Endothelial cell of umbilical vein (primary cell): ENCODE measurements around the gene ERICH6B. TPM values are rescaled to one million over a fixed set of nuclear protein-coding genes. Genes with fewer than 3 reads are reported as not detected.

Experiments
- BruUV-seq: library from RNA; stranded (reverse); fragments of 400-500 nt; replicated peaks from 2 replicates; lab custom pipeline; 2021; lab: Mats Ljungman, UMichigan
- CTCF ChIA-PET: fragments of 300-600, 350-600 bp; sonication (Branson Sonifier 250); formaldehyde crosslinking; loops from one replicate; lab custom pipeline; 2021; ENCODE audit warnings: antibody characterized with exemption, inconsistent platforms; lab: Charles Lee
- POLR2A ChIA-PET: fragments of 300-600, 350-600 bp; sonication (Branson Sonifier 250); formaldehyde crosslinking; loops from one replicate; lab custom pipeline; 2021; ENCODE audit warnings: antibody characterized with exemption, inconsistent platforms; lab: Charles Lee
- DNase-seq: peaks from one replicate; pipeline ENCODE4 v3.0.0-alpha.2; 2011; ENCODE audit warnings: low read depth, low spot score
- FAIRE-seq: peaks from 2 replicates; lab custom pipeline; 2011; peaks lifted over from hg19 to GRCh38; lab: Jason Lieb, UNC
- H2AFZ ChIP-seq: 2 replicates; pipeline ENCODE4 v1.6.0; 2012; ENCODE audit warnings: low read depth, low read length, control low read depth, inconsistent platforms
- H3K27ac ChIP-seq: 2 replicates; pipeline ENCODE4 v1.5.1; 2011; ENCODE audit warnings: low read depth, mild to moderate bottlenecking, control low read depth, low read length, moderate library complexity; ENCODE audit not compliant: insufficient read depth
- H3K27me3 ChIP-seq, 2 experiments: 2 replicates each; pipeline versions ENCODE4 v1.6.0 to v1.6.1; 2011; ENCODE audit warnings: low read length in 2 of 2, mixed read lengths in 1 of 2; ENCODE audit not compliant: control insufficient read depth in 2 of 2, insufficient read depth in 2 of 2
- H3K36me3 ChIP-seq, 2 experiments: 2 replicates in 1 of 2; 3 replicates in 1 of 2; pipeline ENCODE4 v1.5.1; 2011; ENCODE audit warnings: low read length in 2 of 2, mild to moderate bottlenecking in 1 of 2, moderate library complexity in 1 of 2; ENCODE audit not compliant: control insufficient read depth in 2 of 2, insufficient read depth in 2 of 2; ENCODE audit errors: extremely low read depth in 1 of 2
- H3K4me1 ChIP-seq: 3 replicates; pipeline ENCODE4 v1.5.1; 2011; ENCODE audit warnings: mild to moderate bottlenecking, low read length; ENCODE audit not compliant: control insufficient read depth, insufficient read depth; ENCODE audit errors: extremely low read depth
- H3K4me2 ChIP-seq: 2 replicates; pipeline ENCODE4 v1.6.1; 2011; ENCODE audit warnings: low read length, control low read depth, mixed read lengths; ENCODE audit not compliant: insufficient read depth
- H3K4me3 ChIP-seq, 3 experiments: fragments of 200-600 bp in 1 of 3; sonication (generic), shearing (Covaris generic) in 1 of 3; replicated peaks in 1 of 3; 2 replicates each; pipeline ENCODE4 v1.5.1; 2011 to 2016; ENCODE audit warnings: control low read depth in 3 of 3, low read length in 3 of 3, mild to moderate bottlenecking in 2 of 3, inconsistent platforms in 1 of 3, low read depth in 1 of 3, moderate library complexity in 1 of 3; ENCODE audit not compliant: insufficient read depth in 1 of 3
- H3K79me2 ChIP-seq: 2 replicates; pipeline ENCODE4 v1.6.0; 2012; ENCODE audit warnings: low read length, inconsistent platforms; ENCODE audit not compliant: control insufficient read depth, insufficient read depth
- H3K9ac ChIP-seq: replicated peaks from 2 replicates; pipeline ENCODE3; 2011; ENCODE audit warnings: low read length, control low read depth; ENCODE audit not compliant: insufficient read depth; ENCODE audit errors: extremely low read depth
- H3K9me1 ChIP-seq: replicated peaks from 3 replicates; pipeline ENCODE4 v1.6.0; 2011; ENCODE audit warnings: mild to moderate bottlenecking, low read length; ENCODE audit not compliant: control insufficient read depth, insufficient read depth; ENCODE audit errors: extremely low read depth
- H3K9me3 ChIP-seq: replicated peaks from 2 replicates; pipeline ENCODE4 v1.5.1; 2012; ENCODE audit warnings: low read length, inconsistent platforms; ENCODE audit not compliant: control insufficient read depth, insufficient read depth
- H4K20me1 ChIP-seq: replicated peaks from 2 replicates; pipeline ENCODE3; 2011; ENCODE audit warnings: mild to moderate bottlenecking, low read length; ENCODE audit not compliant: control insufficient read depth, insufficient read depth; ENCODE audit errors: extremely low read depth
- CTCF ChIP-seq, 2 donors: IDR thresholded peaks; 1 replicate in 1 of 2; 2 replicates in 1 of 2; pipeline ENCODE4 v1.5.1; 2011; ENCODE audit warnings: low read length in 2 of 2, mild to moderate bottlenecking in 2 of 2, moderate library complexity in 2 of 2, control low read depth in 1 of 2, inconsistent platforms in 1 of 2, low read depth in 1 of 2; ENCODE audit not compliant: insufficient read depth in 1 of 2; ENCODE audit errors: extremely low read depth in 1 of 2
- EZH2 ChIP-seq: IDR thresholded peaks from 2 replicates; pipeline ENCODE4 v1.6.1; 2012; ENCODE audit warnings: borderline replicate concordance, low read depth, mild to moderate bottlenecking, moderate library complexity, low read length, inconsistent platforms; ENCODE audit not compliant: severe bottlenecking
- FOS ChIP-seq: IDR thresholded peaks from 2 replicates; pipeline ENCODE4 v1.6.1; 2011; ENCODE audit warnings: mild to moderate bottlenecking, low read length, moderate library complexity, borderline replicate concordance; ENCODE audit not compliant: insufficient read depth
- GATA2 ChIP-seq: IDR thresholded peaks from 2 replicates; pipeline ENCODE4 v1.7.0; 2011; ENCODE audit warnings: low read depth, mild to moderate bottlenecking, moderate library complexity, mixed read lengths, low read length; ENCODE audit not compliant: insufficient read length, insufficient read depth
- JUN ChIP-seq: IDR thresholded peaks from 2 replicates; pipeline ENCODE4 v1.6.1; 2011; ENCODE audit warnings: borderline replicate concordance, low read depth; ENCODE audit not compliant: insufficient read length, insufficient read depth
- MAX ChIP-seq: IDR thresholded peaks from 2 replicates; pipeline ENCODE4 v1.6.1; 2011; ENCODE audit not compliant: insufficient read depth, insufficient read length
- MYC ChIP-seq: IDR thresholded peaks from one replicate; pipeline ENCODE4 v1.6.1; 2011; ENCODE audit warnings: mild to moderate bottlenecking, low read depth, low read length
- POLR2A ChIP-seq: IDR thresholded peaks from 2 replicates; pipeline ENCODE4 v1.6.1; 2012; ENCODE audit warnings: low read depth, mild to moderate bottlenecking, control low read depth, low read length
- POLR2AphosphoS5 ChIP-seq: IDR thresholded peaks from 2 replicates; pipeline ENCODE4 v1.6.1; 2012; ENCODE audit warnings: low read depth, mild to moderate bottlenecking, control low read depth, low read length, moderate library complexity; ENCODE audit not compliant: insufficient read depth
- dilution Hi-C: fragments of 300-500 bp; cut with MboI; formaldehyde crosslinking; loops from one replicate; pipeline ENCODE4 v1.15.0; 2019; ENCODE audit warnings: low sequenced_read_pairs; ENCODE audit not compliant: extremely low pct_ligation_motif_present
- intact Hi-C: fragments of 100-400 bp; cut with micrococcal nuclease; formaldehyde crosslinking; loops from one replicate; pipeline ENCODE4 v1.10.0; 2022
- polyA plus RNA-seq, 4 experiments: library from polyadenylated mRNA; depleted of rRNA in 3 of 4; stranded (reverse) in 3 of 4; unstranded in 1 of 4; fragments of >200 nt; gene quantifications; 2 replicates each; pipeline versions ENCODE4 v1.2.1 to v1.2.3, GENCODE V29; 2011 to 2012; ENCODE audit warnings: missing spikeins in 1 of 4
- total RNA-seq: library from RNA; stranded (reverse); gene quantifications from 2 replicates; pipeline ENCODE4 v1.2.3, GENCODE V29; 2021

ERICH6B gene
- total and polyA plus RNA-seq, 2 donors (not counting 3 experiments of a cell fraction or from before 2014, with no cell fraction given): not detected

- Histone ChIP-seq H3K27ac (no peak overlapping the region), H4K20me1 (no peaks in the 10 kb centered on the region), H3K9me3 (no peaks in the 10 kb centered on the region), H3K4me1 (peaks cover 4% of the 10 kb centered on the region), H2AFZ (no peak overlapping the region), H3K27me3 (no peaks in the 10 kb centered on the region), H3K4me3 (no peak overlapping the region), H3K9me1 (no peaks in the 10 kb centered on the region), H3K4me2 (no peak overlapping the region), H3K79me2 (peaks cover 8% of the 10 kb centered on the region), H3K36me3 (peaks cover 17 to 18% of the 10 kb centered on the region in 2 experiments), H3K9ac (no peak overlapping the region)
- FAIRE-seq (no peak), DNase-seq (no peak)
- POLR2A ChIA-PET: no interaction called here
- BruUV-seq: no TSS peak
- dilution Hi-C loops (no loop called here), intact Hi-C loops (no loop called here)
- CTCF ChIA-PET: interaction anchor here (0.8 to 0.9 kb wide), 3 partner anchors 89 to 135 kb away, joined by 3 to 4 read pairs (median 3); partner anchors contain the start of gene SLC25A30
- TF ChIP-seq POLR2A (no peak), MAX (no peak), POLR2AphosphoS5 (no peak), GATA2 (no peak), FOS (no peak), CTCF (IDR thresholded peaks at IDR 0.05; ENCODE audit: extremely low read depth in 1 of 2, insufficient read depth in 1 of 2, low read depth in 1 of 2, low read length in 2 of 2) (no peak), EZH2 (no peak), MYC (no peak), JUN (no peak)
Measured at GRCh38 chr13:45506811-45507210, 108.7 kb downstream of the ERICH6B start.
